KBM-7 (cell line): ENCODE measurements around the gene GBP5.
A peak's percentile ranks its signal among the peaks of the same experiment; 100 is the strongest.
"Not testable (repeated sequence)": the region's sequence is repeated elsewhere in the genome, so short reads cannot be mapped to it uniquely, and the experiment has no call there.

Experiments used
- DNase-seq: peaks from one replicate; pipeline ENCODE4 v3.0.0-alpha.2; 2015
- in situ Hi-C: fragments of 300-500 bp; cut with MboI; formaldehyde crosslinking; loops from 2 replicates; pipeline ENCODE4 v1.14.3; 2020; ENCODE audit warnings: low sequenced_read_pairs, low pct_unique_long_range_greater_than_20kb, mixed read lengths

The GBP5 gene

DNA sequence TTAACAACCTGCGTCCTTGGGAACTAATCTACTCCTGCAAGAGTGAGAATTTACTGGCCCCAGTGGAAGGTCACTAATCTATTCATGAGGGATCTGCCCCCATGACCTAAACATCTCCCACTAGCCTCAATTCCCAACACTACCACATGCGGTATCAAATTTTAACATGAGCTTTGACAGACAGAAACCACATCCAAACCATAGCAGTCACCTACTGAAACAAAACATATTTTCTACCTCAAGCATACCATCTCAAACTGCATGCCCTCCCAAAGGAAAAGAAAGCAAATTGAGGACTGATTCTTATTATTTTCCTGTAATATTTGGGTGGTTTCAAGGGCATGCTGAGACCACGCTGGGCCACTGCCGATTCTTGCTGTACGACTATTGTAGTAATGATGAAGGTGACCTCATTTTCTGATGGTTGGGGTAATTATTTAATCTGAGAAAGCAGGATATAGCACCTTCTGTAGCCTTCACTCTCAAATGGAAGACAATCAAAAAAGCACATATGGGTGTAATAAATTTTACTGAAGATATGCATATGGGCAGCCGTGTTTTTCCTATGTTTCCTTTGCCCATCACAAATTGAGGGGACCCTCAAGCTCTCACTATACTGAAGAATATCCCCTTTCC lies 13.2 kb upstream of the GBP5 start:
- DNase-seq = no peak
- in situ Hi-C loops = no loop called here

DNA sequence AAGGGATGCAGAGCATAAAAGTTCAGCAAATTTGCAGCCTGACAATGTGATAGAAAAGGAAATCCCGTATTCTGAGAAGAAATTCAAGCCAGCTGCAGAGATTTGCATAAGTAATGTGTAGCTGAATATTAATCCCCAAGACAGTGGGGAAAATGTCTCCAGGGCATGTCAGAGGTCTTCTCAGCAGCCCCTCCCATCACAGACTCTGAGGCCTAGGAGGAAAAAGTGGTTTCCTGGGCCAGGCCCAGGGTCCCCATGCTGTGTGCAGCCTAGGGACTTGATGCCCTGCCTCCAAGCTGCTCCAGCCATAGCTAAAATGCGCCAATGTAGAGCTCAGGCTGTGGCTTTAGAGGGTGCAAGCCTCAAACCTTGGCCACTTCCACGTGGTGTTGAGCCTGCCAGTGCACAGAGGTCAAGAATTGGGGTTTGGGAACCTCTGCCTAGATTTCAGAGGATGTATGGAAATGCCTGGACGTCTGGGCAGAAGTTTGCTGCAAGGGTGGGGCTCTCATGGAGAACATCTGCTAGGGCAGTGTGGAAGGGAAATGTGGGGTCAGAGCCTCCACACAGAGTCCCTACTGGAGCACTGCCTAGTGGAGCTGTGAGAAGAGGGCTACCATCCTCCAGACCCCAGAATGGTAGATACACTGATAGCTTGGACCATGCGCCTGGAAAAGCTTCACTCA lies 11.6 kb upstream of the GBP5 start:
- DNase-seq, in situ Hi-C loops: not testable (repeated sequence)

- no peak for DNase-seq
- in situ Hi-C loops = no loop called here
Observed at GRCh38 chr1:89280766-89281165, 8.1 kb upstream of the GBP5 start.

- no peak for DNase-seq
- in situ Hi-C loops = no loop called here
Observed at GRCh38 chr1:89279011-89279466, 6.4 kb upstream of the GBP5 start.

DNA sequence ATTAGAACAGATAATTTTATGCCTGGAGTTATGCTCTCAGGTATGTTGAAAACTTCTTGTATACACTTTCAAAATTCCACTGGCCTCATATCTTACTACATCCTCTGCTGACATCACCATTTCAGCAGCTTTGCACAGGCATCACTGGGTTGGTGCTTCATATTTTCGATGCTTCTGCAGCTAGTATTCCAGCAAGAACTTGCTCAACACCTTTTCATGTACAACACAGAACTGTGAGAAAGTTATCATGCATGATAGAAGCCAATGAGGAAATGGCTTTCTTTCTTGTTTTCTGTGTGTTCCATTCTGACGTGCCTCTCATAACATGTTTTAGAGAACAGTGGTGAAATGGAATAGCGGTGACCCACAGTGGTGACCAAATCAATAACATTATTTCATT lies 5.1 kb upstream of the GBP5 start:
- no peak for DNase-seq
- in situ Hi-C loops = no loop called here

- DNase-seq = no peak
- in situ Hi-C loops = no loop called here
Observed at GRCh38 chr1:89276690-89277089, 4.0 kb upstream of the GBP5 start.

DNA sequence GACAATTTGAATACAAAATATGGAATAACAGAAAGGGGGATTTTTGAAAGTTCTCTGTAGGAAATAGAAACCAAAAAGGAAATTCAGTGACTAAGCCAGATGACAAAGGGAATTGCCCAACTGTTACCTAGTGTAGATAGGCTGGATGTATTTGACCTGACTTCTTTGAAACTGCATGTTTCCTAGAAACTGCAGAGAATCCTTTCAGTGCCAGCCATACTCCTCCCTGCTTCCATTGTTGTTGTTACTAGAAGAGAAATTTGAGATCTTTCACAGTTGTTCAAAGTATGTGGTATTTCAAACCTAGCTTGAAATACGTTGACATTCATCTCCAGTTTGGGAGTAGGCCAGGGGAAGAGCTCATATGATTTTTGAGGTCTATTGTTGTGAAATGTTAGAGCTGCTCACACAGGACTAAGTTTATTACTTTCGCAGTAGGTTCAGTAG lies 1.8 kb upstream of the GBP5 start:
- no peak for DNase-seq
- in situ Hi-C loops = no loop called here

- DNase-seq = no peak
- in situ Hi-C loops = no loop called here
Observed at GRCh38 chr1:89273324-89273778, 691 bp upstream of the GBP5 start.

DNA sequence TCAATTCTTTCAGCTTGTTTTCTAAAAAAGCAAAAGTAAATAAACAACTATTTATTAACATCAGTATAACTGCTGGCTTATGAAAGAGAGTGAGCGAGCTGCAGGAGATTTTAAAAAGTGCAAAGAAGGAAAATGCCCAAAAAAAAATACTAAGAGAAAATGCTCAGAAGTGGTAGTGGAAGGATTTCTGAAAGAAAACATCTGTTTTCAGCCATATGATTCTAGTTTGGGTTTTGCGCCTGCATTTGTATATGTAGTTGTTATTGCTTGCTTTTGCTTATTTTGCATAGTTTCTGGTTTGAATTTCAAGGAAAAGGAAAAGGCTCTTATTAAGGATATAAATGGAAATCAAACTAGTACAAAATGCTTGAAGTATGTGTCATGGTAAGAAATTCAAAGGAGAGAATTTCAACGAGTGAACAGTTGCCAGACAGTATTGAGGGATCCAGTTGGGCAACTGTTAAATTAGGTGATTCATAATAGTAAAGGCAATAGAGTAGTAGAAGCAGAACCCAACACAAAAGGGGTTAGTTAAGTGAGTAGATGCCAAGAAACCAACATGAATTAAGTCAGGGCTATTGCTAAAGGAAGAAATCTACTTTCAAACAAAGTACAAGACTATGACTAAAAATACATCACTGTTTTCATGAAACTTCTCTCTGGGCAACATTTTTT lies 1.2 kb downstream of the GBP5 start:
- in situ Hi-C loops = no loop called here
- DNase-seq = no peak

DNA sequence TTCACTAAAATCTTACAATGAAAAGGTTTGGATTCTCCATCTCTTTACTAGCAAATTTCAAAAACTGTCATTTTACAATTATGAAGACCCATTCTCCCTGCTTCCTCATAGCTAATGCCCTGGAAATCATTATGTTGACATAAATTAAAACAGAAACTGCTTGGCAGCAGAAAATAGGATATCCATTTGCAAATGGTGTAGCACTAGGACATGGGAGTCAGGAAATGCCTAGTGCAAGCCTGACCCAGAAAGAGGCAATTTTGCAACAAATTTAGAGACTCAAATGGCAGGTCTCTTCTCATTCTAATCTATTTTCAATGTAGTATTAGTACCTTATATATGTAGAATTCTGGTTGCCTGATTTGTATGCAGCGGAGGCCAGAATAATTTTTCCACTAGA lies 2.2 kb downstream of the GBP5 start:
- in situ Hi-C loops = no loop called here
- DNase-seq = no peak

- DNase-seq = no peak
- in situ Hi-C loops = no loop called here
Observed at GRCh38 chr1:89269277-89269676, 3.4 kb downstream of the GBP5 start.

GRCh38 chr1:89262643-89263042 lies 10.0 kb downstream of the GBP5 start:
- no peak for DNase-seq
- in situ Hi-C loops = no loop called here

DNA sequence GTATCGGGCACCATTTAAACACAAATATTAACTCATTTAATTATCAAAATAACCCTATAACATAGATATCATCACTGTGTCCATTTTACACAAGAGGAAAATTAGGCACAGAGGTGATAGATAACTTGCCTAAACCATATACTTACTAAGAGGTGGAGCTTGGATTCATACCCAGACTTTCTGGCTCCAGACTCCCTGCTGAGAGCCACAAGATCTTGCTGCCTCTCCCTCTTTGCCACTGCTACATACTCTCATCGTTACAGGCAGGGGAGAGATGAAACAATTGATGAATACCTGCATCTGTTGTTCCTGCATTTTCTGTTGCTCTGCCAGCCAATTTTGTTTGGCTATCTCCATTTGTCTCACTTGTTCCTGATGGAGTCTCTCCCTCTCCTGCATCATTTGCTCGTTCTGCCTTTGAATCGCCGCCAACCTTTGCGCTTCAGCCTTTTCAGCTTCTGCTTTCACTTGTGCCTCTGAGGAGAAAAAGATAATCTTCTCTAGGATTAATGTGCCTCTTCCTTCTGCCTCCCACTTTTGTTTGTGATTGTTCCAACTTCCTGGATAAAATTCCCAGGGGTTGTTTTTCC lies 10.6 kb downstream of the GBP5 start:
- DNase-seq = no peak
- in situ Hi-C loops = no loop called here

DNA sequence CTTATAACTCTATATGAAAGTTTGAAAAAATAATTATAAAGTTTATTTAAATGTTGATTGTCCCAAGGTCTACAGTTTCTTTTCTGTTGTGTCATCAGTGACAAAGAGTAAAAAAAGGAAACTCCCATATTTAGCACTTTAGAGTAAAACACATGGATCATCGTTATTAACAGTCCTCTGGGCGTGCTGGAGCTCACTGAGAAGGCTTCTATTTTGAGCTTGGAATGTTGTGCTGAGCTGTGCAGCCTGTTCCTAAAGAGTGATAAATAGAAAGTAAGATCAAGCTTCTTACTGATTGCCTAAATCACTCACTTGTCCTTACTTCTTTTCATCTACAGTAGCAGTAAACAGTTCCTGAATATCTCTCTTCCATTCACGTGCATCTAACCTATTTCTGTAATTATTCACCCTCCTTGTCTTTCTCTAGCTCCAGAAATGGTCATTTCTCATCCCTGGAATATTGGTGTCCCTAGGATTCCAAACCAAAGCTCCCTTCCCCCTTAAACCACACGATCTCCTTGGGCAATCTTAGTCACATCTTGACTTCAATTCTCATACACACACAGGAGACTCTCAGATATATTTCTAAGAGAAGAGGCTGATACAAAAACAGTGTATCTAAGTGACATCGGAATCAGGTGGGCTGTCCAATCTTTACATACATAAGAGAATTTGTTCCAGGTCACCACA lies 11.9 kb downstream of the GBP5 start:
- DNase-seq = no peak
- in situ Hi-C loops = no loop called here

- no peak for DNase-seq
- in situ Hi-C loops = no loop called here
Observed at GRCh38 chr1:89260042-89260441, 12.6 kb downstream of the GBP5 start.

DNA sequence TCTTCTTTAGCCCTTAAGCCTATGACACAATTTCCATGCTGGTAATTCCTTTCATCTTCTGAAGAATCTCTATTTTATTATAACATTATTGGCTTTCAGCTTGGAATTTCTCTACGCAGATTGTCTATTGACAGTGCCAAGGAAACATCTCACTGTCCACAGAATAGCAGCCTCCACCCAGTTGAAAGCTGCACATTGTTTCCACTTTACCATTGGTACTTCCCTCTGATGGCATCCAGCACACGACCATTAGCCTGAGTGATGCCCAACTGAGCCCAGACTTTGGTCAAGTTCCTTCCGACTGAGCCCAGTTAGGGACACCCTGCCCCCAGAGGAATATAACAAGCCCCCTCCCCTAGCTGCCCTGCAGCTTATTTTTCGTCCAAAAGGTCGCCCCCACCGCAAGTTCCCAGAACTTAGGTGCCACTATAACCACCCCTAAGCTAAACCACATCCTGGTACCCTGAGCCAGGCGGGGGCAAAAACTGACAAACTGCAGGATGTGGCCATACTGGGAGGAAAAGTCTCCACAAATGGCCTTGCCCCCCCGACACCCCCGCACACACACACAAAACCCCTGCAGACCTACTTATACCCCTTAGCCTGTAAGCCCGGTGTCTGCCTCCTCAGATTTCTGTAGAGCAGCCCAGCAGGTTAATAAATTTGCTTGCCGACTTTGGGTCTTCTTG lies 13.2 kb downstream of the GBP5 start:
- DNase-seq = peak; percentile 14
- in situ Hi-C loops = no loop called here

GRCh38 chr1:89257041-89257440 lies 15.6 kb downstream of the GBP5 start:
- in situ Hi-C loops = no loop called here

DNA sequence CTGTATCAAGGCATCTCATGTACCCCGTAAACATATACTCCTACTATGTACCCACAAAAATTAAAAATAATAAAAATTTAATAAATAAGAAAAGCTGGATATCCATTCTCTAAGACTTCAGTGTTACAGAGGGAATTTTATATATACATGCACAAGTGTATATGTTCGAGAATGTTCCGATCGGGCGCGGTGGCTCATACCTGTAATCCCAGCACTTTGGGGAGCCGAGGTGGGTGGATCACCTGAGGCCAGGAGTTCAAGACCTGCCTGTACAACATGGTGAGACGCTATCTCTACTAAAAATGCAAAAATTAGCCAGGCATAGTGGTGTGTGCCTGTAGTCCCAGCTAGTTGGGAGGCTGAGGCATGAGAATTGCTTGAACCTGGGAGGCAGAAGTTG lies 17.1 kb downstream of the GBP5 start:
- in situ Hi-C loops = not testable (repeated sequence)

More at GRCh38 chr1:89257041-89257440, 15.6 kb downstream of the GBP5 start:
- DNase-seq = no peak

More for the DNA sequence above, 17.1 kb downstream of the GBP5 start:
- DNase-seq = not testable (repeated sequence)
